H1 (cell line): Measurements from ENCODE around the gene RBMS1. TPM values are rescaled to one million over a fixed set of nuclear protein-coding genes. Genes with fewer than 3 reads are reported as not detected.

Experiments
- KDM1A ChIP-seq: fragments of 200-600, 300-600 bp; sonication (generic); IDR thresholded peaks from 2 replicates; pipeline ENCODE4 v1.7.1; 2016; ENCODE audit warnings: mild to moderate bottlenecking, low read length, borderline replicate concordance
- RNF2 ChIP-seq: fragments of 200-900, 300-1000 bp; sonication (generic); IDR thresholded peaks from 2 replicates; pipeline ENCODE4 v1.7.1; 2016; ENCODE audit warnings: borderline replicate concordance, low read depth, mild to moderate bottlenecking, antibody characterized with exemption, low read length; ENCODE audit not compliant: poor library complexity, severe bottlenecking; ENCODE audit errors: missing control alignments
- TAF1 ChIP-seq: IDR thresholded peaks from 2 replicates; pipeline ENCODE4 v1.6.1; 2011; ENCODE audit warnings: mild to moderate bottlenecking, low read depth, low read length
- polyA plus RNA-seq, 7 experiments: library from polyadenylated mRNA; depleted of rRNA in 3 of 7; stranded (reverse) in 5 of 7; unstranded in 2 of 7; fragments of >200 nt in 5 of 7; fragments of 200-250 nt in 2 of 7; gene quantifications; 1 replicate in 5 of 7; 2 replicates in 1 of 7; 4 replicates in 1 of 7; pipeline versions ENCODE4 v1.2.1 to v1.2.3, GENCODE V29; 2011 to 2013; ENCODE audit warnings: missing spikeins in 2 of 7, mixed read lengths in 2 of 7
- total RNA-seq: library from RNA; stranded (reverse); fragmentation: NEBNext Ultra II Directional; extraction: Animal tissue kit (Norgen Biotek cat#: 25700); gene quantifications from 2 replicates; pipeline ENCODE4 v1.2.1, GENCODE V29; 2021

RBMS1 gene
- total and polyA plus RNA-seq, 2 of the 8 experiments (the other 6 are each of a cell fraction or from before 2014, with no cell fraction given), result 53.7 to 60.0 TPM

- no peak for TF ChIP-seq RNF2
- TF ChIP-seq TAF1, result no peak
- TF ChIP-seq KDM1A, result no peak
These were observed 137.1 kb downstream of the RBMS1 start (continued) for GRCh38 chr2:160356485-160356884.
